Neural progenitor cell (in vitro differentiated cells): ENCODE results near the gene PLEKHG4B. TPM values are rescaled to one million over a fixed set of nuclear protein-coding genes. Genes with fewer than 3 reads are reported as not detected.
"Not testable (repeated sequence)": the region's sequence is repeated elsewhere in the genome, so short reads cannot be mapped to it uniquely, and the experiment has no call there.

Experiments used
- DNase-seq: peaks from one replicate; pipeline ENCODE4 v3.0.0-alpha.2; 2016; ENCODE audit warnings: low spot score
- H2AFZ ChIP-seq: fragments of 200-600 bp; sonication (generic); replicated peaks from 2 replicates; pipeline ENCODE4 v1.6.1; 2016; ENCODE audit warnings: antibody characterized with exemption
- H3F3A ChIP-seq: fragments of 200-600 bp; sonication (generic); 2 replicates; pipeline ENCODE4 v1.6.1; 2016; ENCODE audit warnings: antibody characterized with exemption, low read depth
- H3K27ac ChIP-seq: fragments of 200-600 bp; sonication (generic); 2 replicates; pipeline ENCODE4 v1.5.1; 2016; ENCODE audit warnings: mild to moderate bottlenecking
- H3K27me3 ChIP-seq: fragments of 200-600 bp; sonication (generic); 2 replicates; pipeline ENCODE4 v1.6.1; 2016; ENCODE audit warnings: mild to moderate bottlenecking, moderate library complexity
- H3K36me3 ChIP-seq: fragments of 200-600 bp; sonication (generic); 2 replicates; pipeline ENCODE4 v1.5.1; 2016
- H3K4me1 ChIP-seq: fragments of 200-600 bp; sonication (generic); 2 replicates; pipeline ENCODE4 v1.6.1; 2016; ENCODE audit warnings: mixed run types
- H3K4me2 ChIP-seq: fragments of 200-600 bp; sonication (generic); 2 replicates; pipeline ENCODE4 v1.6.1; 2016
- H3K4me3 ChIP-seq: fragments of 200-600 bp; sonication (generic); 2 replicates; pipeline ENCODE4 v1.5.1; 2016
- H3K79me2 ChIP-seq: fragments of 200-600 bp; sonication (generic); 2 replicates; pipeline ENCODE4 v1.6.1; 2016; ENCODE audit warnings: low read depth
- H3K9ac ChIP-seq: fragments of 200-600 bp; sonication (generic); 2 replicates; pipeline ENCODE4 v1.6.1; 2016
- H3K9me3 ChIP-seq: fragments of 200-600 bp; sonication (generic); 2 replicates; pipeline ENCODE4 v1.5.1; 2016; ENCODE audit warnings: low read depth
- H4K20me1 ChIP-seq: fragments of 200-600 bp; sonication (generic); 2 replicates; pipeline ENCODE4 v1.6.1; 2016; ENCODE audit warnings: low read depth
- H3K27ac Mint-ChIP-seq: 3 replicates; pipeline ENCODE4 v1.8.0; 2021; ENCODE audit warnings: mixed read lengths
- H3K27me3 Mint-ChIP-seq: 2 replicates; pipeline ENCODE4 v1.8.0; 2022; ENCODE audit warnings: low read depth, mild to moderate bottlenecking, inconsistent platforms, moderate library complexity, mixed read lengths; ENCODE audit not compliant: insufficient read depth
- H3K36me3 Mint-ChIP-seq: 3 replicates; pipeline ENCODE4 v1.8.0; 2021; ENCODE audit warnings: mixed read lengths
- H3K4me1 Mint-ChIP-seq: 3 replicates; pipeline ENCODE4 v1.8.0; 2021; ENCODE audit warnings: mixed read lengths
- H3K4me3 Mint-ChIP-seq: 3 replicates; pipeline ENCODE4 v1.8.0; 2021; ENCODE audit warnings: mild to moderate bottlenecking, moderate library complexity, mixed read lengths
- H3K9me3 Mint-ChIP-seq: 3 replicates; pipeline ENCODE4 v1.8.0; 2020; ENCODE audit warnings: mixed read lengths
- EZH2 ChIP-seq: fragments of 200-600 bp; sonication (generic); IDR thresholded peaks from 2 replicates; pipeline ENCODE4 v1.6.1; 2017; ENCODE audit warnings: antibody characterized with exemption, mild to moderate bottlenecking, moderate library complexity
- EZH2phosphoT487 ChIP-seq: fragments of 200-600 bp; sonication (generic); IDR thresholded peaks from 2 replicates; pipeline ENCODE4 v1.6.1; 2017; ENCODE audit warnings: antibody characterized with exemption
- total RNA-seq: library from RNA; depleted of rRNA; stranded (reverse); fragments of >200 nt; gene quantifications from 2 replicates; pipeline ENCODE4 v1.2.3, GENCODE V29; 2015; ENCODE audit warnings: low replicate concordance
- TF ChIP-seq, protein P1 (sequence below): fragments of 200-600 bp; sonication (generic); IDR thresholded peaks from 2 replicates; pipeline ENCODE4 v1.5.1; 2017; ENCODE audit warnings: antibody characterized with exemption, mild to moderate bottlenecking

The PLEKHG4B gene
- total RNA-seq, 1 donor from 2014 or later, result 28.8 TPM

DNA sequence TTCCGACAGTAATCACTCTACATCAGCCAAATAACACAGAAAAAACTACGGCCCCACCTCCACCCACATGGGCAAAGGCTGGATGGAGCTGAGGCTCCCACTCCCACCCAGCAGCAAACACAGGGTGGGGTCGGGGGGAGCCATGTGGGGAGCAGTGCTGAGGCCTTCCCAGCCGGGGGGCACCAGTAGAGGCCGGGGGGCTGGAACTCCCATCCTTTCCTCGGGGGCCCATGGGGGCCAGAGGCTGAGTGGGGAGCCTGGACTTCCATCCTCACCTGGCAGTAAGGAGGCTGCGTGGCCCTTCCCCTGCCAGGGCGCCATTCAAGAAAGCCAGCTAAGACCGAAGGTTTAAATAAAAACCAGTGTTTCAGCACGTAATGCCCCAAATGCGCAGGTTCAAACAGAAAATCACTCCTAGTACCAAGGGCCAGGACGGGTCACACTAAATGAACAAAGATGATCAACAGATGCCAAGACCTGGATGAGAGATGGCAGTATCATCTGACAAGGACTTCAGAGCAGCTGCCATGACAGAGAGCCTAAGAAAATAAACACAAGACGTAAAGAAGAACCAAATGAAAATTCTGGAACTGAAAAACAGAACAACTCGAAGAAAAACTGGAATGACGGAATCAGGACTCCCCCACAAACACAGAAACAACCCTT lies 116.6 kb downstream of the PLEKHG4B start:
- H3K9me3 ChIP-seq, result no peaks in the 10 kb centered on the region
- H3K36me3 ChIP-seq, result no peaks in the 10 kb centered on the region
- no peaks in the 10 kb centered on the region for H3K4me1 ChIP-seq
- Mint-ChIP-seq H3K9me3 (no peaks in the 10 kb centered on the region), H3K4me1 (peaks cover 20% of the 10 kb centered on the region), H3K36me3 (peaks cover 23% of the 10 kb centered on the region), H3K27me3 (peaks cover 2% of the 10 kb centered on the region), H3K4me3 (no peak overlapping the region), H3K27ac (no peak overlapping the region)
- no peak for DNase-seq
- H3F3A ChIP-seq, result no peaks in the 10 kb centered on the region
- H3K27me3 ChIP-seq, result no peaks in the 10 kb centered on the region
- H2AFZ ChIP-seq, result no peak overlapping the region
- no peak overlapping the region for H3K4me3 ChIP-seq
- H3K4me2 ChIP-seq, result no peak overlapping the region
- no peak overlapping the region for H3K9ac ChIP-seq
- peaks cover 46% of the 10 kb centered on the region for H3K79me2 ChIP-seq
- no peak for TF ChIP-seq EZH2
- TF ChIP-seq, protein P1, sequence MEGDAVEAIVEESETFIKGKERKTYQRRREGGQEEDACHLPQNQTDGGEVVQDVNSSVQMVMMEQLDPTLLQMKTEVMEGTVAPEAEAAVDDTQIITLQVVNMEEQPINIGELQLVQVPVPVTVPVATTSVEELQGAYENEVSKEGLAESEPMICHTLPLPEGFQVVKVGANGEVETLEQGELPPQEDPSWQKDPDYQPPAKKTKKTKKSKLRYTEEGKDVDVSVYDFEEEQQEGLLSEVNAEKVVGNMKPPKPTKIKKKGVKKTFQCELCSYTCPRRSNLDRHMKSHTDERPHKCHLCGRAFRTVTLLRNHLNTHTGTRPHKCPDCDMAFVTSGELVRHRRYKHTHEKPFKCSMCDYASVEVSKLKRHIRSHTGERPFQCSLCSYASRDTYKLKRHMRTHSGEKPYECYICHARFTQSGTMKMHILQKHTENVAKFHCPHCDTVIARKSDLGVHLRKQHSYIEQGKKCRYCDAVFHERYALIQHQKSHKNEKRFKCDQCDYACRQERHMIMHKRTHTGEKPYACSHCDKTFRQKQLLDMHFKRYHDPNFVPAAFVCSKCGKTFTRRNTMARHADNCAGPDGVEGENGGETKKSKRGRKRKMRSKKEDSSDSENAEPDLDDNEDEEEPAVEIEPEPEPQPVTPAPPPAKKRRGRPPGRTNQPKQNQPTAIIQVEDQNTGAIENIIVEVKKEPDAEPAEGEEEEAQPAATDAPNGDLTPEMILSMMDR, result no peak
- H4K20me1 ChIP-seq, result peaks cover 47% of the 10 kb centered on the region
- H3K27ac ChIP-seq, result no peak overlapping the region

- Histone ChIP-seq H3K79me2 (peaks cover 49% of the 10 kb centered on the region), H3K4me3 (no peak overlapping the region), H3K27ac (no peak overlapping the region), H3K27me3 (no peaks in the 10 kb centered on the region), H3F3A (no peaks in the 10 kb centered on the region), H2AFZ (no peak overlapping the region), H3K9ac (no peak overlapping the region), H3K4me1 (peaks cover 5% of the 10 kb centered on the region), H3K9me3 (no peaks in the 10 kb centered on the region), H3K36me3 (no peaks in the 10 kb centered on the region), H3K4me2 (no peak overlapping the region), H4K20me1 (peaks cover 21% of the 10 kb centered on the region)
- peaks cover 27% of the 10 kb centered on the region for H3K4me1 Mint-ChIP-seq
- no peak for DNase-seq
- TF ChIP-seq EZH2phosphoT487 (no peak), EZH2 (no peak)
- TF ChIP-seq, protein P1, result no peak
- H3K27ac Mint-ChIP-seq, result no peak overlapping the region
- H3K27me3 Mint-ChIP-seq, result peaks cover 6% of the 10 kb centered on the region
- peaks cover 11% of the 10 kb centered on the region for H3K36me3 Mint-ChIP-seq
- H3K4me3 Mint-ChIP-seq, result no peak overlapping the region
- H3K9me3 Mint-ChIP-seq, result no peaks in the 10 kb centered on the region
These were observed 121.9 kb downstream of the PLEKHG4B start for GRCh38 chr5:213803-214395.

- DNase-seq, H3K4me3 ChIP-seq, H3K36me3 ChIP-seq, H3F3A ChIP-seq, H3K9ac ChIP-seq, H3K9me3 Mint-ChIP-seq, H3K27ac Mint-ChIP-seq, H3K27me3 ChIP-seq, H3K27ac ChIP-seq, H3K27me3 Mint-ChIP-seq, H3K4me3 Mint-ChIP-seq, H3K4me2 ChIP-seq, H2AFZ ChIP-seq, H3K9me3 ChIP-seq: not testable (repeated sequence)
- H3K4me1 Mint-ChIP-seq, result peaks cover 30% of the 10 kb centered on the region
- Histone ChIP-seq H4K20me1 (peaks cover 26% of the 10 kb centered on the region), H3K4me1 (peaks cover 16% of the 10 kb centered on the region), H3K79me2 (peaks cover 54% of the 10 kb centered on the region)
- H3K36me3 Mint-ChIP-seq, result peaks cover 11% of the 10 kb centered on the region
These were observed 123.3 kb downstream of the PLEKHG4B start for GRCh38 chr5:215256-215655.

DNA sequence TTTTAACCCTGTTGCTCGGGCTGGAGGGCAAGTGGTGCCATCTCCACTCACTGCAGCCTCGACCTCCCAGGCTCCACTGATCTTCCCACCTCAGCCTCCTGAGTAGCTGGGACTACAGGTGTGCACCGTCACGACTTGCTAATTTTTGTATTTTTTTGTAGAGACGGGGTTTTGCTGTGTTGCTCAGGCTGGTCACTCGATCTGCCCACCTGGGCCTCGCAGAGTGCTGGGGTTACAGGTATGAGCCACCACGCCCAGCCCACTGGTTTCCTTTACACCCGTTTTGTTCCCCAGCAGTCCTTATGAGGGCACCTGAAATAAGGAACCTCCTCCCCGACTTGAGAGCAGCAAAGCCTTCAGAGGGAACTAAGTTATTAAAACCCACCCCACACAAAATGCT lies 124.1 kb downstream of the PLEKHG4B start:
- Histone ChIP-seq H3K4me1 (peaks cover 16% of the 10 kb centered on the region), H3K79me2 (peaks cover 60% of the 10 kb centered on the region), H4K20me1 (peaks cover 32% of the 10 kb centered on the region)
- H2AFZ ChIP-seq, H3F3A ChIP-seq, H3K27ac Mint-ChIP-seq, H3K9me3 ChIP-seq, H3K9me3 Mint-ChIP-seq, H3K27me3 ChIP-seq, H3K27ac ChIP-seq, H3K4me2 ChIP-seq, H3K9ac ChIP-seq, H3K27me3 Mint-ChIP-seq, H3K36me3 ChIP-seq, H3K4me3 ChIP-seq, H3K4me3 Mint-ChIP-seq, DNase-seq: not testable (repeated sequence)
- H3K36me3 Mint-ChIP-seq, result peaks cover 11% of the 10 kb centered on the region
- peaks cover 33% of the 10 kb centered on the region for H3K4me1 Mint-ChIP-seq
